HG03095 (cell line): ENCODE results near the gene PTPN7.
"Not testable (repeated sequence)": the region's sequence is repeated elsewhere in the genome, so short reads cannot be mapped to it uniquely, and the experiment has no call there.

Source experiments
- ATAC-seq: cut with Tn5 transposase; IDR thresholded peaks from one replicate; pipeline ENCODE4 v1.9.1; 2021; ENCODE audit warnings: moderate library complexity; ENCODE audit not compliant: unreplicated experiment

Gene PTPN7

DNA sequence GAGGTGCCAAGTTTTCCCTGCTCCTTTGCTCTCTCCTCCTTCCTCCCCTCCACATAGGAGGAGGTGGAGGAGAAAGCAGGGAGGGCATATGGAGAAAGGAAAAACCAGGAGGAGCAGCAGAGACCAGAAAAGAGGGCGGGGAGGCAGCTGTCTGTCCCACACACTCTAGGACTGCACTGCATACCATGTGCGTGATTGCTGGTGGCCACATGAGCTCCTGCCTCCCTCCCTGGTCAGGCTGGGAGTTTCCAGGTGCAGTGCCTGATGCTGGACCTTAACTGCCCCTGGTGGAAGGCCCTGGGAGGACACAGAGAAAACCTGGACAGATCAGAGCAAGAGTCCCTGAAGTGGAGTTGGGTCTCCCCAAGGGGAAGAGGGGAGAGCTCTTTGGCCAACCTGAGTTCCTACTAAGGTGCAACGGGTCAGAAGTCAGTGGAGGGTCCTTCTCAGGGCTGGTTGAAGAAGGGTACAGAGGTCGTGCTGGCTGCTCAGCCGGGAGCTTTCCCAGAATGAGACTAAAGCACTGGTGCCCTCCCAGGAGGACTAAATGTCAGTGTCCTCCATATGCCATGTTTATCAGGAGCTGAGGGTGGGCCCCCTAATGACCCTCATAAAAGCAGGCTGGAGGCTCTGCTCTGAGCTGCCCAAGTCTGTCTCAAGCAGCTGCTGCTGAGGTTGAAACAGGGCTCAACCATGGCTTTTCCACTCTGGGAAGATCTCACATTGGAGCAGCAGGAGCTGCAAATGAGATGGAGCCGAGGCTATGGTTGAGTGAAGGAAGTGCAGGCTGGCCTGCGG is 29.7 kb upstream of the PTPN7 start:
- no peak for ATAC-seq

DNA sequence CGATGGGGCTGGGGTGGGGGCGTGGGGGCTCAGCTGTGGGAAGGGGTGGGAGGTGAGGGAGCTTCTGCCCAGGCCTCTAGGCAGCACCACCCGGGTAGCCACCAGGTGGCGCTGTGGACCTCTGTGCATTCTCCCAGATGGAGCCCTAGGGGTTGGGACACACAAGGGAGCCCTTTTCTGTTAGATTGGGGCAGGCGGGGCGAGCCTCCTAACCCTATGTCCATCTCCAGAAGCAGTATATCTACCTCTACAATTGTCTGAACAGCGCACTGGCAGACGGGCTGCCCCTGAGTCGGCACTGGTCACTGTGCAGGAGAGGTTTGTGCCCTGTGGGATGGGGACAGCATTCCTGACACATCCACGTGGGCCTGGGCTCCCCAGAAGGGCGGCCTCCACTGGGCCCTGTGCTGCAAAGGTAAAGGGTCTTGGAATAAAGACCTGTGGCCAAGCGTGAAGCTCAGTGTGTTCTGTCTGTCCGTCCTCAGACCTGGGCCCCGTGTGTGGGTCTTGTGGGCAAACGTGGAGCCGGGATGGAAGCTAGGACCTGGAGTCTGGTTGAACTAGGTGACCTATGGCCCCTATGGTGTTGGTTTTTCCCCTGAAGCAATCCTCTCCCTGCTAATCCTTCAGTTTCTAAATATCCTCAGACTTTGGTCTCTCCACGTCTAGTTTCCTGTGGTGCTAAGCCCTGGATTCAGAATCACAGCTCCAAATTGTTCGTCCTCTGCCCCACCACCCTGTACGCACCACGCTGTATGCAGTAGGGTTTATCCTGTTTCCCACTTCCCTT is 28.8 kb upstream of the PTPN7 start:
- ATAC-seq = no peak

DNA sequence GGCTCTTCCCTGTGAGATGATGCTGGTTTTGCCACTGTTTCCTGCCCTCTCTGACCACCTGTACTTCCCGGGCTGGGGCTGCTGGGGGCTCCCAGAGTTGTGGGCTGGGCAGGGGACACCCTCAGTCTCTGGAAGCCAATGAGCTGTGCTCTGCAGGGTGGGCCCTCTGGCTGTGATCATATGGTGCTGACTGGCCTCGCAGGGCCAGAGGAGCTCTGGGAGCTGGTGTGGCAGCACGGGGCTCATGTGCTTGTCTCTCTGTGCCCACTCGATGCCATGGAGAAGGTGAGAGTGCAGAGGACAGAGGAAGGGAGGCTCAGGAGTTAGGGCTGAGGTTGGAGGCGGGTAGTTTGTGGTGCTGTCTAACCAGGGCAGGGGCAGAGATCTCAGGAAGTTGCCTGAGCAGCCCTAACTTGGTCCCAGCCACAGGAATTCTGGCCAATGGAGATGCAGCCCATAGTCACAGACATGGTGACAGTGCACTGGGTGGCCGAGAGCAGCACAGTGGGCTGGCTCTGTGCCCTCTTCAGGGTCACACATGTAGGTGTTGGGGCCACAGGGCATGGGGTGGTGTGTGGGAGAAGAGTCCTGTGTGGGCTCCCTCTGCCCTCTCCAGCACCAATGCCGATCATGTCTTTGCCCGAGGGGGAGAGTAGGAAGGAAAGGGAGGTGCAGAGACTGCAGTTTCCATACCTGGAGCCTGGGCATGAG is 27.4 kb upstream of the PTPN7 start:
- no peak for ATAC-seq

DNA sequence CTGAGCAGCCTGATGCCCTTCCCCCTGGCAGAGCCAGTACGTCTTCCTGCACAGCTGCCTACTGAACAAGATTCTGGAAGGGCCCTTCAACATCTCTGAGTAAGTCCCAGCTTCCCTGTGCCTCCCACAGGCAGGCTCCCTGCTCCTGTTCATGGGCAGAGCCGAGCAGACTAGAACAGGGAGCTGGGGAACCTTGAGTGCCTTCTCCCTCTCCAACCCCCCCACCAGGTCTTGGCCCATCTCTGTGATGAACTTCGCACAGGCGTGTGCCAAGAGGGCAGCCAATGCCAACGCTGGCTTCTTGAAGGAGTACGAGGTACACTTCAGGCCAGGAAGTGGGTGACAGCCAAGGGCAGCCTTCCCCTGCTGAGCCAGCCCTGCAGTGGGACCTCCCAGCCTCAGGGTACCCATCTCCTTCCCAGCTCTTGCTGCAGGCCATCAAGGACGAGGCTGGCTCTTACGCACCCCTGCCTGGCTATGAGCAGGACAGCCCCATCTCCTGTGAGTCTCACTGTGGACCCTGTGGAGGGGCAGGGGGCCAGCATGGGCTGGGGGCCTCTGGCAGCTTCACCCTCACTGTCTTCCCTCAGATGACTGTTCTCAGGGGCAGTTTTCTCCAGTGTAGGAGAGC is 26.8 kb upstream of the PTPN7 start:
- no peak for ATAC-seq

DNA sequence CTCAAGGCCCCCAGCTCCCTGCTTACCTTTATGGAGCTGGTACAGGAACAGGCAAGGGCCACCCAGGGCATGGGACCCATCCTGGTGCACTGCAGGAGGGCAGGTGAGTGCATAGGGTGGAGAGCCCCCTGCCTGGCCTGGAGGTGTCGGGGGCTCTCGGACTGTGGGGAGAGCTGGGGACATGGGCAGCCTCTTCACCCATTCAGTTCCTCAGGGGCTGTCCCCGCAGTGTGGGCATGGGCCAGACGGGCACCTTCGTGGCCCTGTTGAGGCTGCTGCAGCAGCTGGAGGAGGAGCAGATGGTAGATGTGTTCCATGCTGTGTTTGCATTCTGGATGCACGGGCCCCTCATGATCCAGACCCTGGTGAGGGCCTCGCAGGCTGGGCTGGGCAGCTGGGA is 25.9 kb upstream of the PTPN7 start:
- no peak for ATAC-seq

DNA sequence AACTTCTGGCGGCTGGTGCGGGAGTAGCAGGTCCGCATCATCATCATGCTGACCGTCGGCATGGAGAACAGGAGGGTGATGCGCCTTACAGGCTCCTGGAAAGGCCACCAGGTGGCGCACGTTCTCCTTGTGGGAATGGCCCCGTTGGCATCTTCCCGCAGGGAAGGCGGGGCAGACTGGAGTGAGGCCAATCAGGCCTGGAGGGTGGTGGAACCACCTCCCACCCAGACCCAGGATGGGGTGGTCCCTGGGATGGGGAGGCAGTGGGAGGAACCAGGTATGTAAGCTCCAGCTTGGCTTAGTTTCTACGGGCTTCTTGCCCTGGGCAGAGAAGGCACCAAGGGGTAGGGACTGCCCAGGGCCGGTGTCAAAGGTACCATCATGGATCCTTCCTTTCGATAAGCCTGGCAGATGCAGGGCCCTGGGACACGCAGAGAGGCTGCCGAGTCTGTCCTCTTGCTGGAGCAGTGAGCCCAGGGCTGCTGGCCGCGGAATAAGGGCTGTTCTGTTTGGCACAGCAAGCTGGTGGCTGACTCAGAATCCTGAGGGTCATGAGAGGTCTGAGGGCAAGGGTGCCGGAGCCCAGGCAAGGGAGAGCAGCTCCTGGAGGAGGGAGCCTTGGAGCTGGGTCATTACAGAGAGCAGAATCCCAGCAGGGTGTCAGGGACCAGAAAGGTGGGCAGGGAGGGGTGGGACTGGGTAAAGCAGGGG is 24.5 kb upstream of the PTPN7 start:
- ATAC-seq = no peak

DNA sequence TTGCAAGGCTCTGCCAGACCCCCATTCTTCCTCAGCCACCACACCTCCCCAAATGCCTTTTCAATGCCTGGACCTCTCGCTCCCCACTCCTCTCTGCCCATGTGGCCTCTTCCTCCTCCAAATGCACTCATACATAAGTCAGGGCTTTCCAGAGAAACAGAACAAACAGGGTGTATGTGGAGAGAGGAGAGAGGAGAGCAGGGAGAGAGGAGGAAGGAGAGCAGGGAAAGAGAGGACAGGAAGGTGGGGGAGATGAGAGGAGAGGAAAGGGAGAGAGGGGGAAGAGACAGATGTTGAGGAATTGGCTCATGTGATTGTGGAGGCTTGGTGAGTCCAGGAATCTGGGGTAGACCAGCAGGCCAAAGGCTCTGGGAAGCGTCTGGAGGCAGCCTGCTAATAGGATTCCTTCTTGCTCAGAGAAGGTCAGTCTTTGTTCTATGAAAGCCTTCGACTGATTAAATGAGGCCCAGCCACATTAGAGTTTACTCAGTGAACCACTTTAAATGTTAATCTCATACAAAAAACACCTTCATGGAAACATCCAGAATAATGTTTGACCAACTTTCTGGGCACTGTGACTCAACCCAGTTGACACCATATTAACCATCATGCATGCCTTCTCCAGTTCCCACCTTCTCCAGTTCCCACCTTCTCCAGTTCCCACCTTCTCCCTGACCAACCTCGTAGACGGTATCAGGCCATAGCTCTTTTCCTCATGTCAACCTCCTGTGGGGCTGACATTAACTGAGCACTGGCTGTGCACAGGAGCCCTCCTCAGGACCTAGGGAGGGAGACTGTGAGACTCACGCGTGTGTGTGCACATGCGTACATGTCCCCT is 21.9 kb upstream of the PTPN7 start:
- ATAC-seq = no peak

DNA sequence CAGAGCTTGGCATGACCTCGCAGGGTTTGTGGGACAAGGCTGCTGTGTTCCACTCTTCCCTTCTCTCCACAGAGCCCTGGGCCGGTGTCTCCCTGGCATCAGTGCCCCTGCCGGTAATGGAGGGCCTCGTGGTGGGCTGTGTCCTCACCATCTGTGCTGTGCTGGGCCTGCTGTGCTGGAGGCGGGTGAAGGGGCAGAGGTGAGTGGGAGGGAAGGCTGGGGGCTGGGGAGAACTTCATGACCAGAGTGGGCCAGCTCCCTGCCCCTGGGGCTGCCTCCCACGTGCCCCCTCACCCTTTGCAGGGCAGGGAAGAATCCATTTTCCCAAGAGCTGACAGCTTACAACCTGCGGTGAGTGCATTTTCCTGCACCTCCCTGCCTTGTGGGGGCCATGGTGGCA is 21.2 kb upstream of the PTPN7 start:
- ATAC-seq = no peak

DNA sequence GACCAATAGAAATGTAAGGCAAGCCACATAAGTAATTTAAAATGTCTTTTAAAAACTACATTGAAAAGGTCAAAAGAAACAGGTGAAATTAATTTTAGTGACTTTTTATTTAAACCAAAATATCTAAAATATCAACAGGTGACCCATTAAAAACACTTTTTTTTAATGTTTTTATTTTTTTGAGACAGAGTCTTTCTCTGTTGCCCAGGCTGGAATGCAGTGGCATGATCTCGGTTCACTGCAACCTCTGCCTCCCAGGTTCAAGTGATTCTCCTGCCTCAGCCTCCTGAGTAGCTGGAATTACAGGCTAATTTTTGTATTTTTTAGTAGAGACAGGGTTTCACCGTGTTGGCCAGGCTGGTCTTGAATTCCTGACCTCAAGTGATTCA is 20.3 kb upstream of the PTPN7 start:
- ATAC-seq = not testable (repeated sequence)

DNA sequence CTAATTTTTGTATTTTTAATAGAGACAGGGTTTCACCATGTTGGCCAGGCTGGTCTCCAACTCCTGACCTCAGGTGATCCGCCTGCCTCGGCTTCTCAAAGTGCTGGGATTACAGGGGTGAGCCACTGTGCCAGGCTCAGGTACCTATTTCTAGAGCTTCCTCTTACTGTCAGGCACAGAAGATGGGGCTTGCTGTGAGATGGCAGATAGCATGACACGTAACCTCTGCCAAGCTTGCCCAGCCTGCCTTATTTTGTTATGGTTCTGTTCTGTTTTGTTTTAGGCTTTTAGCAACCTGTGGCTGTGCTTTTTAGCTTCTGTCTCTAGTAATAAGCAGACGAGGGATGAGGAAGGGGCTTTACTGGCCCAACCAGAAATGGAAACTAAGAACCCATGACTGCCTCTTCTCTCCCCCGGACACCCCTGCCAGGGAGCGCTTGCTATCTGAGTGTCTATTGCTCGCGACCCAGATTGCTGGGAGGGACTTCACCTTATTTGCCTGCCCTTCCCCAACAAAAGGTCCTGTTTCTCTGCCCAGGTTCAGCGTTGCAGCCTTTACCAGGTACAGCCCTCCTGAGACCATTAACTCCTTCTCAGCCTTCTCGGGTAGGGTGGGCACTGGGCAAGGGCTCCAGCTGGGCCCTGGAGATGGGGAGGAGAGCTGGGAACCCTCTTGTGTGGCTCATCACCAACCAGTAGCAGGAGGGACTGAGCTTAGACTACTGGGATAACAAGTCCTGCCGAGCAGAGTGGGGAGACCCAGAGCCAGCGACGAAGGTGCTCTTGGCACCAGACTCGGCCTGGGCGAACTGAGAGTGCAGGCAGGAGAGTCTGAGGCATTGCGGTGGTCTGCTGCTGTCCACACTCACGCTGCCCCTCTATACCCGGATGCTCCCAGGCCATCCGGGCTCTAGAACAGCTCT is 19.7 kb upstream of the PTPN7 start:
- no peak for ATAC-seq

DNA sequence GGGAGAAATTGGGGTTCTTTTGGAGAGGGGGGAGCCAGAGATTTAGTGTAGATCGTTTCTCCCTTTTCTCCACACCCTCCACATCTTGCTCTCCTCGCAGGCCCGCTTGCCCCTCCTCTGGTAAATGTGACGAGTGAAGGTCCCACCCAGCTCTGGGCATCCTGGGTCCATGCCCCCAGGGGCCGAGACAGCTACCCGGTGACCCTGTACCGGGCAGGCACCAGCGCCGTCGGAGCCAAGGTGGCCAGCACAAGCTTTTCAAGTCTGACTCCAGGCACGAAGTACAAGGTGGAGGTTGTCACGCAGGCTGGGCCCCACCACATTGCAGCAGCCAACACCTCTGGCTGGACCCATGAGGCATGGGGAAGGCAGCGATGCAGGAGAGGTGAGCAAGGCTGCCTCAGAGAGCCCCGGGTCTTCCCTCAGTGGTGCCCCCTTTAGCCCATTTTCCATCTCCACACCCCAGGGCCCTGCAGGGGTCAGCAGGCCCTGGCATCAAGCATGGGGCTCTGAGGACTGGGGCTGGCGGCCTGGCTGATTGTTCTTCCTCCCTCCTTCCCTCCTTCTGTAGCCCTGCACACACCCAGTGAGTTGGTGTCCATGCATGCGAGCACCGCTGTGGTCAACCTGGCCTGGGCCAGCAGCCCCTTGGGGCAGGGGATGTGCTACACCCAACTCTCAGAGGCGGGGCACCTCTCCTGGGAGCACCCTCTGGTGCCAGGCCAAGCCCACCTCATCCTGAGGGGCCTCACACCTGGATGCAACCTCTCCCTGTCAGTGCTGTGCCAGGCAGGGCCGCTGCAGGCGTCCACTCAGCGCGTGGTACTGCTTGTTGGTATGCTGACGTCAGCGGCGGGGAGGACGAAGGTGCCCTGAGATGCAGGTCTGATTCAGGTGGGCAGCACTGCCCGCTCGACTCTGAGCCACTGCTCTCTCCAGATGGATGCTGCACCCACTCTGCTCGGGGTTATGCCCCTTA is 16.8 kb upstream of the PTPN7 start:
- no peak for ATAC-seq

DNA sequence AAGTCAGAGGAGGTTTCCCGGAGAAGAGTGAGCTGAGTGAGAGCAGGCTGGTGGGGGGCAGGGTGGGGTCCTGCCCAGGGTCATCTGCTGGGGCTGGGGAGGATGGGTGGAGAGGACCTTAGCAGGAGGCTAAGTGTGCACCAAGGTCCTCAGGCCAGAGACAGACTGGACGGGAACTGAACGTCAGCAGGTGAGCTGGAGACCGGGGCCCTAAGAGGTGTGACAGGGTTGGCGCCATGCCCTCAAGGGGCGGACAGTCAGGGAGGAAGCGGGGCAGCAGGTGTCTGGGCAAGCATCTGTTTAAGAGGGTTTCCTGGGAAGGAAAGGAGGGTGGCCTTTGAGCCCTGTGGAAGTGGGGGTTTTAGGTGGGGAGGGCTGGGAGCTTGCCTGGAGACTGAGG is 13.6 kb upstream of the PTPN7 start:
- ATAC-seq = no peak

DNA sequence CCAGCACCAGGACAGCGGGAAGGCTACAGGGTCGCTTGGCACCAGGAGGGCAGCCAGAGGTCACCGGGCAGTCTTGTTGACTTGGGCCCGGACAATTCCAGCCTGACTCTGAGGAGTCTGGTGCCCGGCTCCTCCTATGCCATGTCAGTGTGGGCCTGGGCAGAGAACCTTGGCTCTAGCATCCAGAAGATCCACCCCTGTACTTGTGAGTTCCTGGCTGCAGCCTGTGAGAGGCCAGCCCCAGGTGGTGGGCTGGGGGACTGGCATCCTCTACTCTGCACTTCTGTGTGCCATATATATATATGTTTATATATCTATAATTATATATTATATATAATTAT is 11.6 kb upstream of the PTPN7 start:
- ATAC-seq = no peak

DNA sequence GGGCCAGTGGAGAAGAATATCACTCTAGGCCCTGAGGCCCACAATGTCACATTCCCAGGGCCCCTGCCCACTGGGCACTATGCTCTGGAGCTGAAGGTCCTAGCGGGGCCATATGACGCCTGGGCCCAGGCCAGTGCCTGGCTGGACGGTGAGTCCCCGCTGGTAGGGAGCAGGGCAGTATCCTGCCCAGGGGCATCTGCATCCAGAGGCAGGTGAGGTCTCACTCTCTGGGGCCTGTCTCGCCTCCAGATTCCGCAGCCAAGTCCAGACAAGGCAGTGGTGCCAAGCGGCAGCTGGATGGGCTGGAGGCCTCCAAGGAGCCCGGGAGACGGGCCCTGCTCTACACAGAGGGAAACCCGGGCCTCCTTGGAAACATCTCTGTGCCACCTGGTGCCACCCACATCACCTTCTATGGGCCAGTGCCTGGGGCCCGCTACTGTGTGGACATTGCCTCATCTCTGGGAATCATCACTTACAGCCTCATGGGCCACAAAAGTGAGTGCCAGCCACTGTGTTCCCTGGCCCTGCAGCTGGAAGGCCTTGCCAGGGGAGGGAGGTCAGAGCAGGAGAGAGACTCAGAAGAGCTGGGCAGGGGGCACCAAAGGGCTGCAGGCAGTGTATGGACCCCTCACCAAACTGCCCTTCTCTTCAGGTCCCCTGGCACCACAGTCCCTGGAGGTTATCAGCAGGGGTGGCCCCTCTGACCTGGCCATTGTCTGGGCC is 11.1 kb upstream of the PTPN7 start:
- no peak for ATAC-seq

DNA sequence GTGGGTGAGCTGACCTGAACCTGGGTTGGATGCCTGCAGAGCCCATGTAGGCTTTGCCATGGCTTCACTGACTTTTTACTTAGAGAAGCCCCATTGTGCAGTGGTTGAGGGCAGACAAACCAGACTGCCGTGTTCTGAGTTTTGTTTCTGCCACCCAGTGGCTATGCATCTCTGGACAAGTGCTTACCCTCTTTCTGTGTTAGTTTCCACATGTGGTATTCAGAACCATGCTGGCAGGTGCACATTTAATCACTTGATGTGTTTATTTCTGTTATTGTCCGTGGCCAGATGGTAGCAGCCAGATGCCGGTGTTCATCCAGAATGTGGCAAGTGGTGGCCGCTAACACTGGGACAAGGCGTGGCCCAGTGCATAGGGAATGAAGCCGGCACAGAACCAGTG is 10.3 kb upstream of the PTPN7 start:
- ATAC-seq = no peak

DNA sequence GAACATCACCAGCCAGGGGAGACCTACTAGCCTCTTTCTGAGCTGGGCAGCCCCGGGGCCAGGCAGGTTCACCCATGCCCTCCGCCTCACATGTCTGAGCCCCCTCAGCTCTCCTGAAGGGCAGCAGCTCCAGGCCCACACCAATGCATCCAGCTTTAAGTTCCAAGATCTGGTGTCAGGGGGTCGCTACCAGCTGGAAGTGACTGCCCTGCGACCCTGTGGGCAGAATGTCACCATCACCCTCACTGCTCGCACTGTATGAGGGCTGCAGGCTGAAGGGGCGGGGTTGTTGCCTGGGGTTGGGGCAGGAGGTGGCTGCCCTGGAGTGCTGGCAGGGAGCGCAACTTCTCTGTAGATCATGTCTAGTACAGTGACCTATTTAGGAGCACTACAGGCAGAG is 8.5 kb upstream of the PTPN7 start:
- no peak for ATAC-seq
